Gastroesophageal sphincter (tissue), 4 donors: ENCODE measurements around the gene C18orf54. TPM values are rescaled to one million over a fixed set of nuclear protein-coding genes. Genes with fewer than 3 reads are reported as not detected.

Source experiments
- ATAC-seq: fragments of 150-250 bp; one replicate; pipeline ENCODE4 v1.9.1; 2016; ENCODE audit warnings: mild to moderate bottlenecking, moderate library complexity
- H3K27ac ChIP-seq, 4 donors: fragments of 200-600 bp; sonication (generic) in 3 of 4; 1 replicate in 3 of 4; 2 replicates in 1 of 4; pipeline ENCODE4 v1.5.1; 2016 to 2019
- H3K27me3 ChIP-seq: fragments of 200-600 bp; sonication (generic); one replicate; pipeline ENCODE4 v1.5.1; 2019
- H3K36me3 ChIP-seq, 2 donors: fragments of 200-600 bp; sonication (generic); one replicate each; pipeline ENCODE4 v1.5.1; 2019; ENCODE audit warnings: control low read depth in 1 of 2
- H3K4me1 ChIP-seq, 3 donors: fragments of 200-600 bp; sonication (generic); 1 replicate in 2 of 3; 2 replicates in 1 of 3; pipeline ENCODE4 v1.5.1; 2016 to 2019; ENCODE audit warnings: control low read depth in 2 of 3
- H3K4me3 ChIP-seq, 2 donors: fragments of 200-600 bp; sonication (generic); one replicate each; pipeline ENCODE4 v1.5.1; 2019; ENCODE audit warnings: mild to moderate bottlenecking in 1 of 2, moderate library complexity in 1 of 2
- H3K9me3 ChIP-seq, 3 donors: fragments of 200-600 bp; sonication (generic); one replicate each; pipeline ENCODE4 v1.5.1; 2017 to 2019; ENCODE audit warnings: control low read depth in 2 of 3
- CTCF ChIP-seq, 4 experiments: fragments of 200-600 bp in 2 of 4; fragments of 450-650 bp in 2 of 4; sonication (generic) in 1 of 4; IDR thresholded peaks; one replicate each; pipeline ENCODE4 v1.5.1; 2017 to 2019; ENCODE audit warnings: antibody characterized with exemption in 4 of 4, mild to moderate bottlenecking in 2 of 4, moderate library complexity in 2 of 4
- EP300 ChIP-seq: sonication (generic); formaldehyde crosslinking; IDR thresholded peaks from one replicate; pipeline ENCODE4 v1.6.1; 2017; ENCODE audit warnings: antibody characterized with exemption, mild to moderate bottlenecking
- POLR2A ChIP-seq, 2 donors: fragments of 450-650 bp; IDR thresholded peaks; one replicate each; pipeline ENCODE4 v1.6.1; 2017; ENCODE audit warnings: antibody characterized with exemption in 2 of 2, mild to moderate bottlenecking in 2 of 2, moderate library complexity in 1 of 2
- POLR2AphosphoS5 ChIP-seq: sonication (generic); formaldehyde crosslinking; IDR thresholded peaks from one replicate; pipeline ENCODE4 v1.6.1; 2017; ENCODE audit warnings: antibody characterized with exemption
- WGBS, 2 donors: methylation state at CpG; one replicate each; pipeline ENCODE4 v1.1.5; 2018; ENCODE audit warnings: low coverage in 1 of 2; 5-methylcytosine and 5-hydroxymethylcytosine counted together
- total RNA-seq, 4 donors: library from RNA; depleted of rRNA; stranded (reverse); fragments of >200 nt; gene quantifications; one replicate each; pipeline ENCODE4 v1.1.0, GENCODE V29; 2016

The C18orf54 gene
- total RNA-seq, 4 donors from 2014 or later: 1.4 to 2.6 (median 1.9) TPM

- H3K4me1 ChIP-seq: no peaks in the 10 kb centered on the region
- no peaks in the 10 kb centered on the region for H3K36me3 ChIP-seq
- H3K4me3 ChIP-seq: no peak overlapping the region
- WGBS, 2 donors: 57 to 77% methylated on average over 1 of the region's 1 CpG
- ATAC-seq: no peak
- no peak for TF ChIP-seq CTCF (IDR thresholded peaks at IDR 0.05)
- no peak for TF ChIP-seq EP300
- no peak for TF ChIP-seq POLR2A (IDR thresholded peaks at IDR 0.05)
- H3K27ac ChIP-seq: no peak overlapping the region
- no peaks in the 10 kb centered on the region for H3K27me3 ChIP-seq
- H3K9me3 ChIP-seq: no peaks in the 10 kb centered on the region
Observed at GRCh38 chr18:54393648-54394294, 36.1 kb downstream of the C18orf54 start.

- Histone ChIP-seq H3K27ac (no peak overlapping the region), H3K4me1 (no peaks in the 10 kb centered on the region), H3K4me3 (no peak overlapping the region), H3K9me3 (no peaks in the 10 kb centered on the region), H3K36me3 (no peaks in the 10 kb centered on the region), H3K27me3 (no peaks in the 10 kb centered on the region)
- 53 to 75% methylated on average over 1 of the region's 1 CpG for WGBS, 2 donors
- no peak for ATAC-seq
- TF ChIP-seq POLR2AphosphoS5 (no peak), EP300 (no peak), CTCF (IDR thresholded peaks at IDR 0.05) (no peak), POLR2A (IDR thresholded peaks at IDR 0.05) (no peak)
Observed at GRCh38 chr18:54396760-54397159, 39.1 kb downstream of the C18orf54 start.

- TF ChIP-seq EP300 (no peak), CTCF (IDR thresholded peaks at IDR 0.05) (no peak), POLR2A (IDR thresholded peaks at IDR 0.05) (no peak), POLR2AphosphoS5 (no peak)
- Histone ChIP-seq H3K4me3 (no peak overlapping the region), H3K27ac (no peak overlapping the region)
Observed at GRCh38 chr18:54405290-54405689, 47.6 kb downstream of the C18orf54 start.

GRCh38 chr18:54411781-54412180, 54.1 kb downstream of the C18orf54 start:
- no peak overlapping the region for H3K27ac ChIP-seq
- H3K36me3 ChIP-seq: no peaks in the 10 kb centered on the region
- WGBS, 2 donors: 67% methylated on average over 1 of the region's 1 CpG; no CpG with 5 or more reads in 1 of the 2 donors
- TF ChIP-seq POLR2A (IDR thresholded peaks at IDR 0.05) (no peak), EP300 (no peak), CTCF (IDR thresholded peaks at IDR 0.05) (no peak), POLR2AphosphoS5 (no peak)
- H3K4me1 ChIP-seq: no peaks in the 10 kb centered on the region
- no peaks in the 10 kb centered on the region for H3K9me3 ChIP-seq
- H3K27me3 ChIP-seq: no peaks in the 10 kb centered on the region
- ATAC-seq: no peak
- H3K4me3 ChIP-seq: no peak overlapping the region

More at GRCh38 chr18:54405290-54405689, 47.6 kb downstream of the C18orf54 start:
- no peaks in the 10 kb centered on the region for H3K4me1 ChIP-seq
- no peaks in the 10 kb centered on the region for H3K27me3 ChIP-seq
- no peak for ATAC-seq
- H3K9me3 ChIP-seq: no peaks in the 10 kb centered on the region
- no peaks in the 10 kb centered on the region for H3K36me3 ChIP-seq

- 73 to 81% methylated on average over 2 of the region's 2 CpGs for WGBS, 2 donors
- TF ChIP-seq CTCF (IDR thresholded peaks at IDR 0.05): no peak
- no peak for TF ChIP-seq EP300
- TF ChIP-seq POLR2AphosphoS5: no peak
- no peak for TF ChIP-seq POLR2A (IDR thresholded peaks at IDR 0.05)
- Histone ChIP-seq H3K4me1 (no peaks in the 10 kb centered on the region), H3K9me3 (no peaks in the 10 kb centered on the region), H3K27ac (no peak overlapping the region), H3K27me3 (no peaks in the 10 kb centered on the region), H3K4me3 (no peak overlapping the region), H3K36me3 (no peaks in the 10 kb centered on the region)
- ATAC-seq: no peak
Observed at GRCh38 chr18:54415086-54415485, 57.4 kb downstream of the C18orf54 start.
